GM20000 (cell line): ENCODE data around the gene P2RY6.

Source experiments
- DNase-seq: peaks from one replicate; pipeline ENCODE4 v3.0.0; 2012; ENCODE audit warnings: low spot score
- TF ChIP-seq, protein P1 (sequence below): IDR thresholded peaks from 2 replicates; pipeline ENCODE4 v1.5.1; 2012; ENCODE audit warnings: mild to moderate bottlenecking, control low read depth; ENCODE audit errors: extremely low read depth, missing control alignments

P2RY6 gene

DNA sequence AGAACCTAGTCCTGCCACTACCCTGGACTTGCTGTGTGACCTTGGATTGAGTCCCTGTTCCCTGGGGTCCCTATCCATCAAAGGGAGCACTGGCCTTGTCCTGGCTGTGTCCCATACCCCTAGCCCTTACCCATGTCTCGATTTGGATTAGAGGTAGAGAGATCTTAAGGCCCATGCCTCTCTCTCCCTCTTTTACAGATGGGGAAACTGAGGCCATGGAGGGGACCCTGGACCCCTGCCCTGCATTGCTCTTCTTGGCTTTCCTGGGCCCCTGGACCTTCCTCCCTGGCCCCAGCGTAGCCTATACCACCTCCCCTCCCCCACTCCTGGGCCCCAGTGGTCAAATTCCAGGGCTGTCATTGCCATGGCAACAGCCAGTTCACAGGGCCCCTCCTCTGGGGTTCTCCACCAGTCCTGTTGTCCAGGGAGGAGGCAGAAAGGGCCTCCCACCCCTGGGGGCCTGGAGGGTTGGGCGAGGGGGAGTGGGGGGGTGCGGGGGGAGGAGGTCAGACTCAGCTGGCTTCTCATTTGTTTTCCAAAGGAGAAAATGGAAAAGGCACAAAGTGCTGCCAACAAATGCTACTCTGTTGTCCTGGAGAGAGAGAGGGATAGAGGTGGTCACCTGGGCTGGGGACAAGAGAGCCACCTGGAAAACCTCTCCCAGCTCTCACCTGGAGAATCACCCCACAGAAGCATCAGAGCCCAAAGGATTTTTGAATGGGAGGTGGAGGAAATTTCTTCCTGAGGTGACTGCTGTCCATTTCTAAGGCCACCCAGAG is 59.2 kb downstream of the P2RY6 start:
- TF ChIP-seq, protein P1, sequence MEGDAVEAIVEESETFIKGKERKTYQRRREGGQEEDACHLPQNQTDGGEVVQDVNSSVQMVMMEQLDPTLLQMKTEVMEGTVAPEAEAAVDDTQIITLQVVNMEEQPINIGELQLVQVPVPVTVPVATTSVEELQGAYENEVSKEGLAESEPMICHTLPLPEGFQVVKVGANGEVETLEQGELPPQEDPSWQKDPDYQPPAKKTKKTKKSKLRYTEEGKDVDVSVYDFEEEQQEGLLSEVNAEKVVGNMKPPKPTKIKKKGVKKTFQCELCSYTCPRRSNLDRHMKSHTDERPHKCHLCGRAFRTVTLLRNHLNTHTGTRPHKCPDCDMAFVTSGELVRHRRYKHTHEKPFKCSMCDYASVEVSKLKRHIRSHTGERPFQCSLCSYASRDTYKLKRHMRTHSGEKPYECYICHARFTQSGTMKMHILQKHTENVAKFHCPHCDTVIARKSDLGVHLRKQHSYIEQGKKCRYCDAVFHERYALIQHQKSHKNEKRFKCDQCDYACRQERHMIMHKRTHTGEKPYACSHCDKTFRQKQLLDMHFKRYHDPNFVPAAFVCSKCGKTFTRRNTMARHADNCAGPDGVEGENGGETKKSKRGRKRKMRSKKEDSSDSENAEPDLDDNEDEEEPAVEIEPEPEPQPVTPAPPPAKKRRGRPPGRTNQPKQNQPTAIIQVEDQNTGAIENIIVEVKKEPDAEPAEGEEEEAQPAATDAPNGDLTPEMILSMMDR: no peak
- no peak for DNase-seq

DNA sequence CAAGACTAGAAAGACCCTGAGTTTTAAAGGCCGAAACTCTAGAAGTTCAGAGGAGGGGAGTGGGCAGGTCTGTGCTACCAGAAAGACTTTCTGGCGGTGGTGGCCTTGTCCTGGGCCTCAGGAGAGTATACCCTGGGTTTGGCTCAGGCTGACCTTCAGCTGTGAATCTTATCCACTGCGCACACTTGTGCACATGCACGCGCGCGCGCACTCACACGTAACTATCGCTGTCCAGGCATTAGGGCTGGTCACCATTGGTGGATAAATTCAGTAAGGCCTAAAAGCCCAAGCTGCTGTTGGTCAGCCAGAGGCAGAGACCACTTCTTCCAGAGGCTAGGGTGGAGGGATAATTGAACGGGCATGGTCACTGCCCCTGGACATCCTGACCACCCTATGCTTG is 61.0 kb downstream of the P2RY6 start:
- no peak for DNase-seq
- TF ChIP-seq, protein P1: no peak

DNA sequence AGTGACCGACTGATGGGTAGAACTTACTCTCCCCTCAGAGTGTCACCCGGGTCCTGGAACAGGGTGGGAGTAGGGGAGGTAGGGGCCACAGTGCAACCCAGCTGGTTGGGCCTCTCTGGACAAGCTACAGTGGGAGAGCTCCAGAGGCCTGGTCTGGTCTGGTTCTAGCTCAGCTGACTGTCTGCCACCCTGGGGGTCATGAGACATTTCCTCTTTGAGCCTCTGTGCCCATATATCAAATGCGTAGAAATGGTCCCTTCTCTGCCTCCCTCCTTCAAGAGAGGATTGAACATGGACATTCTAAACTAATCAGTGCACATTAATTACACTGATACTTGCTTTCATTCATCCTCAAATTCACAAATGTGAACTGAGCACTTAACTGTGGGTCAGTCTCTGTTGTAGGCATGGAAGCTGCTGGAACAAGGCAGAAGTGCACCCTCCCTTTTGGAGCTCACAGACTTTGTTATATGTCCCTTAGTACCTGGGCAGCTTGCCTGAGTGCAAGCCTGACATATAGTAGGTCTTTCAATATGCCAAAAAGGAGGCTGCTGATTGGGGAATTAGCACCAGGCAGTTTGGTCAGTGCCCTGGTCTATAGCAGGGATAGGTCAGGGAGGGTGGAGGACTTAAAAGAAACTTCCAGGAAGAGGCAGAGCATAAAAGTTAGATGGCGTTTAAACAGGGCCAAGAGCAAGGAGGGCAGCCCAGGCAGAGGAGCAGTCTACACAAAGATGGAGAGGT is 61.7 kb downstream of the P2RY6 start:
- DNase-seq: no peak
- TF ChIP-seq, protein P1: no peak

DNA sequence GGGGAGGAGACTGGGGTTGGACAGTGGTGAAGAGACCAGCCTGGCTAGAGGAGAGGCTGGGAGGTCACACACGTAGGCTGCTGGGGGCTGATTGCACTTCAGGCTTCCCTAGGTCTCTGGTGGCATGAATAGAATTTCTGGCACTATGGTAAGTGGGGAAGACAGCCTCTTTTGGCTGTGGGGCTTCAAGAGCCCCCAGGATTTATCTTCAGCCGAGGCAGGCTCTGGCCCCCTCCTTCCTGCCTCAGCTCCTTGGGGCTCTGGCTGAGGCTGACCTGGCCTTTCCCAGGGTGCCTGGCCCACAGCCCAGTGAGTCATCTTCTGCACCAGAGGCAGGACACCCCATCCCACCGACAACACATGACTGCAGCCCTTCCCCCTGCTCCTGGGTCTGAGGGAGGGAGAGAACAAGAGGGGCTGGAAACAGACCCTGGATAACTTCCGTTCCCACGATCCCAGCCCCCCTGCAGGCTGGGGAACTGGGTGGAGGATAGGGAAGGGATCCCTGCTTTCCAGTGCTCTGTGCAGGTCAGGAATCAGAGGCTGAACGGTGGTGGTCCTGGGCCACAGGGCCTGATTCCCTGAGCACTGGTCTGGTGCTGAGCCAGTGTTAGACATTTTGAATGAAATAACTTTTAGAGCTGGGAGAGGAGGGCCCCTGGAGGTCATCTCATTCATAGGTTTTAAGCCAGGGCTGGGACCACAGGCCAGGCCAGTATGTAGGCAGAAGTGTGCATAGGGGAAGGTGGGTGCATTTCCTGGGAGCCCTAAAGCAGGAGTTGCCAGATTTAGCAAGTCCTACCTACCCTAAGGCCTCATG is 62.5 kb downstream of the P2RY6 start:
- DNase-seq: peak; percentile 63
- TF ChIP-seq, protein P1: peak; percentile 7

DNA sequence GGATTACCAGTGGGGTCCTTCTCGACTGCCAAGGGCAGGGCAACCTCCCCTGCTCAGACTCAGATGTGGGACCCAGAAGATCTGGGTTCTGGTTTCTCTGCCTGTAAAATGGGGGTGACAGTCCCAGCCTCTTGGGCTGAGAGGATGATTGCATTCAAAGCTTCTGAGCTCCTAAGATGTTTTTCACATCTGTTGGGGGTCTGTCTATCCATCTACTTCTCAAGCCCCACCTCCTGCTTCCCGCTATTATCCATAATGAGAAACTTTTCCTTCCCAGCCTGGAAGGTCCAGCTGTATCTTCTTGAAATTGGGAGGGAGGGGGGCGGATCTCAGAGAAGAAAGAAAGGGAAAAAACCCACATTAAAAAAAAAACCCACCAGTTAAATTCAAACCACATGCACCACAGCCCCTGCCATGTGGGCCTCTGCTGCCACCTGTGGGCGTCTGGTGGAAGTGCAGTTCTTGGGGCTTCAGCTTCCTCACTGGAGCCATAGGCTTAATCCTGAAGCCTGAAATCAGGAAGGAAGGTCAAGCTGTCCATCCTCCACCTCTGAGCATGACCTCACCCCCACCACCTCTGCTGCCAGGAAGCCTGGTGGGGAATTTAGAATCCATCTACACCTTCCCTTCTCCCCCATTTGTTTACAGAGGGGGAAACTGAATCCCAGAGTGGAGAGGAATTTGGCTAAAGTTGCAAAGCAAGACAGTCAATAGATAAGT is 63.2 kb downstream of the P2RY6 start:
- DNase-seq: peak; percentile 85
- TF ChIP-seq, protein P1: peak; percentile 94

DNA sequence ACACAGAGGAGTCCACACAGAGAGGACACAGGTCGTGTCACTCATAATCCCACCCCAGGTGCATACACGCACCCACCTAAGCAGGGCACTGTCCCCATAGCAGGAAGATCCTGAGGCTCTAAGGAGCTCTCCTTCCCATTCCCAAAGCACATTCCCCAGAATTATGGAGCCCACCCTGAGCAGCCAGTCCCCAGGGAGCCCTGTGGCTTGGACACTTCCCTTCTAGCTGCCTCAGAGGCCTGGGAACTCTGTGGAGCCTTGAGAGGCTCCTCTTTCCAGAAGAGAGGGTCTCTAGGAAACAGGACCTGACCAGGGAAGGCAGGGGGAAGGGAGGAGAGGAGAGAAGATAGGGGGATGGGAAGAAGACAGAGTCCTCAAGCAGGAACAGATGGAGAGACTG is 65.7 kb downstream of the P2RY6 start:
- DNase-seq: no peak
- TF ChIP-seq, protein P1: no peak
